ENCODE data around the gene KLK1.

The KLK1 gene

GRCh38 chr19:50844296-50844935 is 20.8 kb upstream of the KLK1 start:
- peak overlapping the region; percentile 29 for H3K4me3 ChIP-seq (ENCODE audit: low read depth, low read length)
- DNase-seq (ENCODE audit: low read depth): peak; percentile 95
- no peak for TF ChIP-seq CTCF (IDR thresholded peaks at IDR 0.05; ENCODE audit: control insufficient read depth, extremely low read depth, insufficient read depth)

GRCh38 chr19:50843701-50844221 is 20.2 kb upstream of the KLK1 start:
- no peak overlapping the region for H3K4me3 ChIP-seq (ENCODE audit: low read depth, low read length)
- DNase-seq (ENCODE audit: low read depth): peak; percentile 80
- no peak for TF ChIP-seq CTCF (IDR thresholded peaks at IDR 0.05; ENCODE audit: control insufficient read depth, extremely low read depth, insufficient read depth)

GRCh38 chr19:50843205-50843604 is 19.6 kb upstream of the KLK1 start:
- H3K4me3 ChIP-seq (ENCODE audit: low read depth, low read length): no peak overlapping the region
- no peak for DNase-seq (ENCODE audit: low read depth)
- TF ChIP-seq CTCF (IDR thresholded peaks at IDR 0.05; ENCODE audit: control insufficient read depth, extremely low read depth, insufficient read depth): no peak

- no peak for TF ChIP-seq CTCF (IDR thresholded peaks at IDR 0.05; ENCODE audit: control insufficient read depth, extremely low read depth, insufficient read depth)
- no peak overlapping the region for H3K4me3 ChIP-seq (ENCODE audit: low read depth, low read length)
Observed at GRCh38 chr19:50842130-50842529, 18.5 kb upstream of the KLK1 start.

GRCh38 chr19:50839712-50840655 is 16.4 kb upstream of the KLK1 start:
- TF ChIP-seq CTCF (IDR thresholded peaks at IDR 0.05; ENCODE audit: control insufficient read depth, extremely low read depth, insufficient read depth): no peak
- H3K4me3 ChIP-seq (ENCODE audit: low read depth, low read length): no peak overlapping the region
- DNase-seq (ENCODE audit: low read depth): no peak

More at GRCh38 chr19:50842130-50842529, 18.5 kb upstream of the KLK1 start:
- peak; percentile 97 for DNase-seq (ENCODE audit: low read depth)

- peak; percentile 66 for TF ChIP-seq CTCF (IDR thresholded peaks at IDR 0.05; ENCODE audit: control insufficient read depth, extremely low read depth, insufficient read depth)
- no peak for DNase-seq (ENCODE audit: low read depth)
- H3K4me3 ChIP-seq (ENCODE audit: low read depth, low read length): no peak overlapping the region
Observed at GRCh38 chr19:50838239-50838638, 14.7 kb upstream of the KLK1 start.
